ENCODE measurements around the gene SETD9. TPM values are rescaled to one million over a fixed set of nuclear protein-coding genes. Genes with fewer than 3 reads are reported as not detected.
A peak's percentile ranks its signal among the peaks of the same experiment; 100 is the strongest.

The SETD9 gene
- total and polyA plus RNA-seq, 2 of the 13 experiments (the other 11 are each of a cell fraction or from before 2014, with no cell fraction given), result 4.8 to 17.8 TPM

GRCh38 chr5:56893251-56893951, 16.0 kb upstream of the SETD9 start (continued):
- no peak for TF ChIP-seq ARID4A (CRISPR knock-in tag; IDR thresholded peaks at IDR 0.05; ENCODE audit: borderline replicate concordance)
- no peak for TF ChIP-seq TRIM24 (CRISPR knock-in tag; IDR thresholded peaks at IDR 0.05)
- TF ChIP-seq ZNF451 (CRISPR knock-in tag; IDR thresholded peaks at IDR 0.05), result no peak
- no peak for TF ChIP-seq KDM5A (IDR thresholded peaks at IDR 0.05; ENCODE audit: borderline replicate concordance, low read length)

- Histone ChIP-seq H3K79me2 (ENCODE audit: insufficient read depth, low read length) (no peaks in the 10 kb centered on the region), H3K9me3 (ENCODE audit: low read length) (no peaks in the 10 kb centered on the region), H3K9ac (ENCODE audit: insufficient read depth, low read depth, low read length) (no peak overlapping the region), H3K4me2 (ENCODE audit: low read depth, low read length) (no peak overlapping the region), H3K36me3 (replicated peaks in 1 of 2; ENCODE audit: control insufficient read depth in 1 of 2, insufficient read depth in 2 of 2, low read length in 2 of 2) (peaks cover 3 to 18% of the 10 kb centered on the region in 2 experiments), H3K27me3 (ENCODE audit: control insufficient read depth in 1 of 2, insufficient read depth in 2 of 2, low read length in 2 of 2) (no peaks in the 10 kb centered on the region), H4K20me1 (ENCODE audit: insufficient read depth, low read length) (no peaks in the 10 kb centered on the region), H3K4me1 (ENCODE audit: insufficient read depth, low read length) (no peaks in the 10 kb centered on the region; the same call in 1 of the 2 replicates), H3K4me3 (replicated peaks in 1 of 3; ENCODE audit: insufficient read depth in 1 of 3, low read depth in 2 of 3, low read length in 3 of 3) (no peak overlapping the region), H2AFZ (ENCODE audit: low read length) (no peak overlapping the region), H3K27ac (ENCODE audit: extremely low read length, insufficient read depth, low read length) (no peak overlapping the region)
- in situ Hi-C loops (cut with HindIII; ENCODE audit: extremely low pct_ligation_motif_present, low pct_unique_long_range_greater_than_20kb), result no loop called here
- no peak for ATAC-seq
- BruUV-seq (replicated peaks), result no TSS peak
- CTCF ChIA-PET (ENCODE audit: low intra/inter-chr PET ratio, low total read pairs), result no interaction called here
- TF ChIP-seq HDAC2 (CRISPR knock-in tag; IDR thresholded peaks at IDR 0.05), result no peak
- no peak for TF ChIP-seq ZNF501 (CRISPR knock-in tag; IDR thresholded peaks at IDR 0.05)
- TF ChIP-seq MIER3 (CRISPR knock-in tag; IDR thresholded peaks at IDR 0.05; ENCODE audit: borderline replicate concordance), result no peak
- no peak for TF ChIP-seq RFX3 (CRISPR knock-in tag; IDR thresholded peaks at IDR 0.05)
- peak; percentile 75 for TF ChIP-seq CEBPB (IDR thresholded peaks at IDR 0.05; ENCODE audit: borderline replicate concordance, low read depth, low read length)
- no peak for TF ChIP-seq AGO1 (IDR thresholded peaks at IDR 0.05; ENCODE audit: low read depth, low read length, poor library complexity, severe bottlenecking)
- no peak for TF ChIP-seq SMAD9 (CRISPR knock-in tag; IDR thresholded peaks at IDR 0.05)
- no peak for TF ChIP-seq ZNF232 (CRISPR knock-in tag; IDR thresholded peaks at IDR 0.05; ENCODE audit: borderline replicate concordance)
- 0 out of 2 replicates have a peak, but pooled peaks have one; percentile 10 for TF ChIP-seq POLR2G (IDR thresholded peaks at IDR 0.05; ENCODE audit: low read depth, low read length)
- TF ChIP-seq POGZ (CRISPR knock-in tag; IDR thresholded peaks at IDR 0.05), result 0 out of 2 replicates have a peak, but pooled peaks have one; percentile 49
- TF ChIP-seq MEF2D (CRISPR knock-in tag; IDR thresholded peaks at IDR 0.05), result no peak
- peak; percentile 65 for TF ChIP-seq CEBPG (CRISPR knock-in tag; IDR thresholded peaks at IDR 0.05)
- TF ChIP-seq TFE3 (CRISPR knock-in tag; IDR thresholded peaks at IDR 0.05), result no peak
- FAIRE-seq, result no peak
- WGBS (ENCODE audit: low lambda C conversion rate), result 96% methylated on average over 4 of the region's 4 CpGs
- POLR2A ChIA-PET, result no interaction called here
- intact Hi-C loops (cut with micrococcal nuclease; ENCODE audit: unreplicated experiment), result no loop called here
- DNase-seq (ENCODE audit: low spot score), result no peak
Measured at GRCh38 chr5:56896763-56897162, 12.6 kb upstream of the SETD9 start.

Measured in HepG2 (cell line).